GM12864 (cell line): ENCODE data around the gene SULT2A1.
"Not testable (repeated sequence)": the region's sequence is repeated elsewhere in the genome, so short reads cannot be mapped to it uniquely, and the experiment has no call there.

Source experiments
- DNase-seq: peaks from one replicate; pipeline ENCODE4 v3.0.0-alpha.2; 2011; ENCODE audit warnings: low read depth
- H3K4me3 ChIP-seq: 2 replicates; pipeline ENCODE4 v1.5.1; 2011; ENCODE audit warnings: mild to moderate bottlenecking, low read depth, low read length, control low read depth
- CTCF ChIP-seq: IDR thresholded peaks from 2 replicates; pipeline ENCODE4 v1.5.1; 2011; ENCODE audit warnings: low read depth, mild to moderate bottlenecking, moderate library complexity, low read length, control low read depth, inconsistent platforms; ENCODE audit errors: missing control alignments

SULT2A1 gene

GRCh38 chr19:47860602-47861297 lies 25.4 kb downstream of the SULT2A1 start:
- no peak for TF ChIP-seq CTCF
- no peak overlapping the region for H3K4me3 ChIP-seq
- no peak for DNase-seq

DNA sequence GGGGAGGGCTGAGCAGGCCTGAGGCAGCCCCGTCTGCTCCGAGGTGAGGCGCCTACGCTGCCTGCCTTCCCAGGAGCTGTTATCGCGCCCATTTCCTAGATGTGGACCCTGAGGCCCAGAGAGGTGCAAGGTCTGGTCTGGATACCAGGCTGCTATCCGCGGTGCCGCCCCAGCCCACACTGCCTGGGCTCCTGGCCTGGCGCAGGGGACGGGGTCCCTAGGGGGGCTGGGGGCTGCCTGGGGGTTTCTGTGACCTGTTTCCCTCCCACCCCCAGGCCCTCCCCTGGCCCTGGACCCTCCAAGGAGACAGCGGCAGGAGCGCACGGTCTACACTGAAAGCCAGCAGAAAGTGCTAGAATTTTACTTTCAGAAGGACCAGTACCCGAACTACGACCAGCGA lies 26.3 kb downstream of the SULT2A1 start:
- not testable (repeated sequence) for H3K4me3 ChIP-seq, DNase-seq

GRCh38 chr19:47858646-47859285 lies 27.3 kb downstream of the SULT2A1 start, which contains the start of gene TPRX2:
Gene TPRX2 (plus strand): TSS chr19:47859235. CDS start chr19:47859247, 12 bp downstream.
- not testable (repeated sequence) for DNase-seq, H3K4me3 ChIP-seq

GRCh38 chr19:47858231-47858630 lies 27.9 kb downstream of the SULT2A1 start:
- not testable (repeated sequence) for DNase-seq, H3K4me3 ChIP-seq

GRCh38 chr19:47854459-47854858 lies 31.7 kb downstream of the SULT2A1 start:
- no peak for DNase-seq
- H3K4me3 ChIP-seq = no peak overlapping the region
- TF ChIP-seq CTCF = no peak

DNA sequence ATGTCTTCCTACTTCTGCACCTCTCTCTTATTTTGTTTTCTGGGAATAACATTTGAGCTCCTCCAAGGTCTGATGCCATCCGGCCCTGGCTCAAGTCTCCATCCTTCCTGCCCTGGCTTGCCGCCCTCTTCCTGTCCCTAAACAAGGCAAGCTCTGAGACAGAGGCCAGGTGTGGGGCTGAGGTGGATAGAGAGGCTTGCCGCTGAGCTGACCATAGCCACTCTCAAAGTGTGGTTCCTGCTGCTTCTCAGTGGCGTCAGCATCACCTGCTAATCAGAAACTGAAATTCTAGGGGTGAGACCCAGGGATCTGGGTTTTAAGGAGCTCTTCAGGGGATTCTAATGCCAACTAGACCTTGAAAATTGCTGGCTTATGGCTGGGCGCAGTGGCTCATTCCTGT lies 33.1 kb downstream of the SULT2A1 start:
- no peak overlapping the region for H3K4me3 ChIP-seq
- DNase-seq = no peak
- no peak for TF ChIP-seq CTCF

GRCh38 chr19:47848823-47849473 lies 37.2 kb downstream of the SULT2A1 start:
- DNase-seq = no peak
- H3K4me3 ChIP-seq = no peak overlapping the region
- peak; percentile 56 for TF ChIP-seq CTCF

GRCh38 chr19:47848425-47848822 lies 37.7 kb downstream of the SULT2A1 start:
- H3K4me3 ChIP-seq = no peak overlapping the region
- no peak for TF ChIP-seq CTCF
- DNase-seq = no peak
